Prostate gland (tissue), 2 donors: ENCODE measurements around the gene RBBP8NL.

ENCODE experiments used
- POLR2A ChIP-seq: fragments of 450-650 bp; IDR thresholded peaks from one replicate; pipeline ENCODE4 v1.6.1; 2016; ENCODE audit warnings: antibody characterized with exemption, mild to moderate bottlenecking
- TF ChIP-seq, protein P1 (sequence below), 4 experiments: fragments of 200-600 bp in 2 of 4; fragments of 450-650 bp in 2 of 4; sonication (generic) in 2 of 4; IDR thresholded peaks; 1 replicate in 3 of 4; 2 replicates in 1 of 4; pipeline ENCODE4 v1.5.1; 2016 to 2019; ENCODE audit warnings: antibody characterized with exemption in 4 of 4, mild to moderate bottlenecking in 2 of 4, moderate library complexity in 2 of 4

DNA sequence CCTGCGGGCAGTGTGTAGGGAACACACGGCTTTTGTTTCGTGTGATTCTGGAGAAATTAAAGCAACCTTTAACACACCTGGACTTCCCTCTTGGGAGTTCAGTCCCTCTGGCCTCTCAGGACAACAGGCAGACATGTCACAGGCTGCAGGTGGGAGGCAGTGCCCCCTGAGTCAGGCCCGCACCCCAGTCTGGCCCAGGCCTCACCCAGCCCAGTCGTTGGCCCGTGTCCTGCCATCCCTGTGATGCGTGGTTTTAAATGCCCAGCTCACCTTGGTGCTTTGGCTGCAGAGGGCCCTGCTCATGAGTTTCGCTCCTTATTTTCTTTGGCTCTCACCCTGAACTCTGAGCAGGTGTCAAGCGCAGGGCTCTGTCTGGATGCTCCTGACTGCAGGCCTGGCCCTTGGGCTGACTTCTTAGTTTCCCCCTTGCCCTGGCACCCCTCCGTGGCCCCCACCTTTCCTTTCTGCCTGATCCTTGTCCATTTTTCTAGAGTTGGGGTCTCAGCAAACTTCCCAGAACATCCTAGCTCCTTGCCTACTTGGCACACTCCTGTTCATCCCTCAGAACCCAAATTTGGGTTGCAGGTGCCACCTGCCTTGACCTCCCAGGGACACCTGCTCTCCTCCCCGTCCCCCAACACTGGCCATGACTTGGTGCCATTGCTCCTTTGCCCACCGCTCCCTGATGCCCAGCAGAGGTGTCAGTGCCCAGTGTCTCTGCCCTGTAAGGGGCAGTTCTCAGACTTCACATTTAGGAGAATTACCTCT is 18.1 kb downstream of the RBBP8NL start:
- TF ChIP-seq, protein P1, sequence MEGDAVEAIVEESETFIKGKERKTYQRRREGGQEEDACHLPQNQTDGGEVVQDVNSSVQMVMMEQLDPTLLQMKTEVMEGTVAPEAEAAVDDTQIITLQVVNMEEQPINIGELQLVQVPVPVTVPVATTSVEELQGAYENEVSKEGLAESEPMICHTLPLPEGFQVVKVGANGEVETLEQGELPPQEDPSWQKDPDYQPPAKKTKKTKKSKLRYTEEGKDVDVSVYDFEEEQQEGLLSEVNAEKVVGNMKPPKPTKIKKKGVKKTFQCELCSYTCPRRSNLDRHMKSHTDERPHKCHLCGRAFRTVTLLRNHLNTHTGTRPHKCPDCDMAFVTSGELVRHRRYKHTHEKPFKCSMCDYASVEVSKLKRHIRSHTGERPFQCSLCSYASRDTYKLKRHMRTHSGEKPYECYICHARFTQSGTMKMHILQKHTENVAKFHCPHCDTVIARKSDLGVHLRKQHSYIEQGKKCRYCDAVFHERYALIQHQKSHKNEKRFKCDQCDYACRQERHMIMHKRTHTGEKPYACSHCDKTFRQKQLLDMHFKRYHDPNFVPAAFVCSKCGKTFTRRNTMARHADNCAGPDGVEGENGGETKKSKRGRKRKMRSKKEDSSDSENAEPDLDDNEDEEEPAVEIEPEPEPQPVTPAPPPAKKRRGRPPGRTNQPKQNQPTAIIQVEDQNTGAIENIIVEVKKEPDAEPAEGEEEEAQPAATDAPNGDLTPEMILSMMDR (IDR thresholded peaks at IDR 0.05): no peak
- TF ChIP-seq POLR2A: no peak
